NCI-H1417 (cell line): ENCODE measurements around the gene WWC1.
"Not testable (repeated sequence)": the region's sequence is repeated elsewhere in the genome, so short reads cannot be mapped to it uniquely, and the experiment has no call there.

Source experiments
- DNase-seq, 3 experiments: peaks; one replicate each; lab custom pipeline; 2025; lab: John Stamatoyannopoulos, UW

Gene WWC1

GRCh38 chr5:168307925-168308584, 16.6 kb downstream of the WWC1 start:
- no peak for DNase-seq

- DNase-seq: no peak
Measured at GRCh38 chr5:168308976-168309598, 17.6 kb downstream of the WWC1 start.

- not testable (repeated sequence) for DNase-seq
Measured at GRCh38 chr5:168310541-168310940, 19.1 kb downstream of the WWC1 start.

DNA sequence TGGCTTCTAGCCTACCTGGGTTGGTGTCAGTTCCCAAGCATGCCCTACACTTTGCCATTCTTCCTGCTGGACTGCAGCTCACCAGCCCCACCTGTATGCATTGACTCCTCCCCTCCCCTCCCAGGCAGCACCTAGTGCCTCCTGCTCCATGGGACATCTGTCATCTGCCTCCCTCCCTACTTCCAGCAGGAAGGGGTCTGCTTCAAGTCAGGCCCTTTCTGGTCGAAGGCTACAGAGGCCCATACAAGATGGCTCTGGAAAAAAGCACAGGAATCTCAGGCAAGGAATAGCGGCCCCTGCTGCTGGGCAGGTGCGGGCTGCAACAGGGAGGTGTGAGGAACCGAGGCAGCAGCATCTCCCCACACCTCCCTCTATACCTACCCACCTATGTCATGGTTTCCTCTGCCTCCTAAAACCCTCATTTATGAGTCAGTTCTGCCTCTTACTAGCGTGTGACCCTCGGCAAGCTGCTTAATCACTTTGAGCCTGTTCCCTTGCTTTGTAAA, 19.7 kb downstream of the WWC1 start:
- DNase-seq: peak in 2 of 3 experiments; percentile 3 to 21

- DNase-seq: peak in 1 of 3 experiments; percentile 16
Measured at GRCh38 chr5:168312606-168313295, 21.3 kb downstream of the WWC1 start.

DNA sequence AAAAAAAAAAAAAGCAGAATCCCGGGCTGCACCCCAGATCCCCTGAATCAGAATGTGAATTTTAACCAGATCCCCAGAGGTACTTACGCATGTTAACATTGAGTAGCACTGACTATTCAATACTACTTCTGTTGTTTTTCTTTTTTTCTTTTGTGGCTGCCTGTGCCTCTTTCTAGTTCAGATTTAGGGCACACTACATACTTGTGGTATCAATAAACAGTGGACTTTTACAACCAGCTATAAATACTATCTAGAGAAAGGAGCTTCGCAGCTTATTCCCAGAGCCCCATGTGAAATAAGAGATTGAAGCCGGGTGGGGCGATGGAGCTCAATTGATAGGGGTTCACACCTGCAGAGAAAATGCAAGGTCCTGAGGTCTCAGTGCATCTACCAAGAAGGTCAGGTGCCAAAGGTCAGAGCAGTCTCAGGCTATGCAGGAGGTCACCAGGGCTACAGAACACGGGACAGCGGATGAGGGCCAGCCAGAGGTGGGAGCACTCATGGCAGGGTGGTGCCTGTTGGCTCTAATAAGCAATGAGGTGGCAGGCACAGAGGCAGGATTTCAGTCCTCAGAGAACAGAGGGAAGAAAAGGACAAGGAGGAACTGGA, 22.3 kb downstream of the WWC1 start:
- DNase-seq: no peak

DNA sequence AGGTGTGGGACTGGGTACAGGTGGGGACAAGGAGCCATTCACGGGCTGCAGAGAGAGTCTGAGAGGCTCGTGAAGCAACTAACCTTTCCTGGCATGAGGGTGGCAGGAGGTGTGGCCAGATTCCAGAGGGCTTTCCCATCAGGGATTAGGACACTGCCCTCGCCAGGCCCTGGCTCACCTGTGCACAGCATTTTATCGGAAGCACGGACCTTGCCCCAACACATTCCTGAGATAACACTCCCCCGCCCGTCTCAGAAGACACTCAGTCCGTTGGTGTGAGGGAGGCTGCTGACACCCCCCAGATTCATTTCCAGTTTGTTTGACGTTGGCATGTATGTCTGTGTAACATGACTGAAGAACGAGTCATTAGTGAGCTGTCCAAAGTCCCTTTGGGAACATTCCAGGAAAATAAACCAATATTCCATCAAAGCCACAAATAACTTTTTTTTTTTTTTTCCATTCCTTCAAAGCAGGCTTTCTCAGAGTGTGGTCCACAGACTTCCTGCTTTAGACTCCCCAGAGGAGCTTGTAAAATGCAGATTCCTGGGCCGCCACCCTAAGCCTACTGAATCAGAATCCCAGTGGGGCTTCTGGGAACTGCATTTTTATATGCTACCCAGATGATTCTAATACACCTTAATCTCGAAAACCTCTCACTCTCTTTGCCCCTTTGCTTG, 23.4 kb downstream of the WWC1 start:
- DNase-seq: no peak

DNA sequence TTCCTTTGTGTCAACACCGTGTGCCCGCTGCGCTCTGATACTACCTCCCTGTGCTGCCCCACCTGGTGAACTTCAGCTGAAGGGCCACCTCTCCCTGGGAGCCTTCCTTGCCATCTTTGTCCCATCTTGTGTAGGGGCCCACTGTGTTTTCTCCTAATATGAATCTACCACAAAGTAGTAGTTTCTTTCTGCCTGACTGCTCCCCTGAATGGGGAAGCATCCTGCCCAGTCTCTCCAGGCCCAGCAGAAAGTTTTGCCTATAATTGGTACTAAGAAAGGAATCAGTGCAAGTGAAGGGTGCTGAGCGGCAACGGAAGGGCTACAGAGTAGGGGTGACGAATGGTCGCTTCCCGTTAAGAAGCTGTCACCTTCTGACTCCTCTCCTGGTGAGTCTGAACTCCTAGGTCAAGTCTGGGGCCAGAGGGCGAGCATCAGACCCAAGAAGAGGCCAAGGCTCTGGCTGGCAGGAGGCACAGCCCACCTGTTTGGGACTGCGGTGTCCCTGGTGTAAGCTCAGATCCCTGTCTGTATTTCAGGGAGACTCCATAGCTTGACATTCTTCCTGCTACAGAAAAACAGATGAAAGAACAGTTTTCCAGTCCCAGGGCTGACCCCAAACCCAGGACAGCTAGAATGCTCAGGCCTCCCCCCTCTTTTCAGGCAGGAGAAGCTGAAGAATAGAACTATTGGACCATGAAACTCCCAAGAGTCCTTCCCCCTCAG, 24.1 kb downstream of the WWC1 start:
- no peak for DNase-seq

DNA sequence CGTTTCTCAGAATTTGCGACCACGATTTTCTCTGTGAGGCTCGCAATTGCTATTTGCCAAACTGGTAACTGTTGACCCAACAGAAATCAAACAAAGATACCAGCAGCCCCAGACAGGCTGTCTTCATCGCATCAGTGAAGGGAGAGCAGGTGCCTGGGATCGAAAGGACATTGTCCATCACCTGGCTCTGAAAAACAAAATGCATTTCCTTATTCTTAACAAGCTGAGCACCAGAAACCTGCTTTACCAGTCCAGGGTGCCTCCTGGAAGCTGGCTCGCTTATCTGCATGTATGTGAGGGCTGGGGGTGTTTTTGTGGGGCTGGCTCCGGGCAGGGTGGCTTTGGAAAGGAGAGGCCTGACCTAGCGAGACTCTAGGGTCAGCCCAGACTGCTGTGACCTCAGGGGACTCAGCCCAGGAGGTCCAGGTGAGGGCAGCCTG, 24.7 kb downstream of the WWC1 start:
- DNase-seq: peak; percentile 30 to 80 (median 50)

DNA sequence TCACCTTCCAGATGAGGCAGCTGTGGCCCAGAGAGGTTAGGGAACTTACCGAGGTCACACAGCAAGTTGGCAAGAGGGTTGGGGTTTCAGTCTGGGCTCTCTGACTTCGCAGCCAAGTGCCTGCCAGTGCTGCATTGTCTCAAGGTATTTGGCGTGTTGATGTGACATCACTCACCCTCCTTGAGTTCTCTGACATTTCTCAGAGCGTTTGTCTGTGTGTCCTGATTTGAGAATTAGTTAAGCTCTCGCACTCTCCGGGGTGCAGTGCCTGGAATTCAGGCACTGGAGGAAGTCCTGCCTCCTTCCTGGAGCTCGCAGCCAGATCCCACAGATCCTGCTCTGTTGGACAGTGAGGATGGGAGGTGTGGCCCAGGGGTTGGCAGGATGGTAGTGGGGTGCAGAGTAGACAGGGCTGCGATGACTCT, 25.7 kb downstream of the WWC1 start:
- no peak for DNase-seq

DNA sequence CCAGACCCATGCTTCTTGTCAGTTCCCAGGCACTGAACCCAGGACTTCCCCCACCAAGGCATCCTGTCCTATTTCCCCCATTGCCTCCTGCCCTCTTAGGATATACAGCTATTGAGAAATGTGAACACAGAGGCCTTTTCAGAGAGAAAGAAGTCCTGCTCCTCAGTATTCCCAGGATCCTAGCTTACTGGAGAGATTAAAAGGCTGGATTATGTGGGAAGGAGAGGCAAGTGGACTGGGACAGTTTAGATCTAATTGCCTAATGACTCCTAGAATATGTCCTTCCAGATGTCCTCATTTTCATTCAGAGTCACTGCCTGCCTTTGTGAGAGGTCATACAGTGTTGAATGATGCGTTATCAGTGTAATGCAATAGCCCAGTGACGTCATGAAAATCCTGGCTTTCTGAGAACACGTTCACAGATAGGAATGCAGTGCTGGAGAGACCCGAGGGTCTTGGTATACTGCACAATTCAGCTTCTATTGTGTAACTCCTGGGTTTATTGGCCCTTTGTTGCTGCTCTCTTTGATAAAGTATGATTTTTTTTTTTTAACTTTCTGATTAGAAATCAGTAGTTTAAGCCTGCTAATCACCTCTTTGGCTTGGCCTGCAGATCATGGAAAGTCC, 26.2 kb downstream of the WWC1 start:
- peak in 1 of 3 experiments; percentile 5 for DNase-seq

DNA sequence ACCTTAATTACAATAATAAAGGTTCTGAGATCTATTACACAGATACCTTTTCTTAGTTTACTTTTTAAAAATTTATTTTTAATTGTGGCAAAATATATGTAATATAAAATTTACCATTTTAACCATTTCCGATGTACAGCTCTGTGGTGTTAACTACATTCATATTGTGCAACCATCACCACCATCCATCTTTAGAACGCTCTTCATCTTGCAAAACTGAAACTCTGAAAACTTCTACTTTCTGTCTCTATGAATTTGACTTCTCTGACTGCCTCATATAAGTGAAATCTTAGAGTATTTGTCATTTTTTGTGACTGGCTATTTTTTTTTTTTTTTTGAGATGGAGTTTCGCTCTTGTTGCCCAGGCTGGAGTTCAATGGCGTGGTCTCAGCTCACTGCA, 26.8 kb downstream of the WWC1 start:
- no peak for DNase-seq

GRCh38 chr5:168319774-168320173, 28.3 kb downstream of the WWC1 start:
- DNase-seq: no peak

- DNase-seq: peak in 2 of 3 experiments; percentile 35 to 74
Measured at GRCh38 chr5:168320805-168321204, 29.4 kb downstream of the WWC1 start.

GRCh38 chr5:168324859-168325630, 33.6 kb downstream of the WWC1 start:
- DNase-seq: no peak

DNA sequence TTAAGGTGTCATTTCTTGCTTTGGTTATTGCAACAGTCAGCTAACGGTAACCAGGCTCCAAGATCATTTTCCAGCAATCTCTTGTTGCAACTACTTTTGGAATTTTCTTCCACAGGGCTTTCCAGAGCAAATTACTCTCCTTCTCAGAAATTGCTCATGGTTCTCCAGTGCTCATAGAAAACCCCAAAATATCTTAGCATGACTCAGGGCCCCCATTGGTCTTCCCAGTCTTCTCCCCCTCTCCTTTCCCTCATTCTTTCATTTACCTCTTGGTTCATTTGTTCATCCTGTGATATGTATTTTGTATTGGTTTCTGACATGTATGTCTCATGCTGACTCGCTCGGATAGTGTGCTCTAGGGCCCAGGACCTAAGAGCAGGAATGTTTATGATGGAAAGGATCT, 35.6 kb downstream of the WWC1 start:
- DNase-seq: no peak

GRCh38 chr5:168327451-168327850, 36.0 kb downstream of the WWC1 start:
- DNase-seq: no peak

GRCh38 chr5:168327994-168328393, 36.5 kb downstream of the WWC1 start:
- no peak for DNase-seq

DNA sequence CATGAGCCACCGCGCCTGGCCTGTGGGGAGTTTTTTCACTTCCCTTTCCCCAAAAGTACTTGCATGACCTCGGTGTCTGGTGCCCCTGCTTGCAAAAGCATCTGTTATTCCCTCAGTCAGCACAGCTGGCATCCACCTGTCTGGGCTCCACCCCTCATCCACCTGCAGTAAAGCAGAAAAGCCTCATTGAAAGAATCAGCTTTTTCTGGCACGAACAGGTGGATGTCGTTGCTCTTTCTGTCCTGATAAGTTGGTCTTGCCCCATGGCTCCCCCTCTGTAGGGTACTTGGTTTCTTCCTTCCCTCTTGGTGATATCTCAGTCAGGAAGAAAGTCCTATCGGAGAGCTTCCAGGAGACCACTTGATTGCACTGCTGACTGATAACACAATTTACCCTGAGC, 37.4 kb downstream of the WWC1 start:
- DNase-seq: peak; percentile 5 to 78 (median 56)

DNA sequence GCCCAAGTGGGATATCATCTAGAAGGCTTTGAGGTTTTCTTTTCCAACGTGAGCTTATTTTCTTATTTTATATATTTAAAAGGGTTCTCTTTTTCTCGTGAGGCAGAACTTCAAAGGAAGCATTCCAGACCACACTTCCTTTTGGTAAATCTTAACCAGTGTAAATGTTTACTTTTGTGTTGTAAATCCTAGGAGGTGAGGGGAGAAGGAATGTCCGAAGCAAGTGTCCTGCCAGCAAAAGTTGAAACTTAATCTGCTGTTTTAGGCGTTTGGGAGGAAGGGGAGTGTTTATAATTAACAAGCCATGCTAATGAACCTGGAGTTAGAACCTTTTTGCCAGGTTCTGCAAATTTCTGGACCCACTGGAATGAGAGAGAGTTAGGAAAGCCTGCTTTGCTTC, 37.9 kb downstream of the WWC1 start:
- no peak for DNase-seq
